GM12873 (cell line): Measurements from ENCODE around the gene CRYGB.

Experiments
- TF ChIP-seq, protein P1 (sequence below): IDR thresholded peaks from 2 replicates; pipeline ENCODE4 v1.5.1; 2012; ENCODE audit warnings: low read depth, mild to moderate bottlenecking, moderate library complexity, low read length, control low read depth; ENCODE audit not compliant: insufficient read depth; ENCODE audit errors: missing control alignments

The CRYGB gene

DNA sequence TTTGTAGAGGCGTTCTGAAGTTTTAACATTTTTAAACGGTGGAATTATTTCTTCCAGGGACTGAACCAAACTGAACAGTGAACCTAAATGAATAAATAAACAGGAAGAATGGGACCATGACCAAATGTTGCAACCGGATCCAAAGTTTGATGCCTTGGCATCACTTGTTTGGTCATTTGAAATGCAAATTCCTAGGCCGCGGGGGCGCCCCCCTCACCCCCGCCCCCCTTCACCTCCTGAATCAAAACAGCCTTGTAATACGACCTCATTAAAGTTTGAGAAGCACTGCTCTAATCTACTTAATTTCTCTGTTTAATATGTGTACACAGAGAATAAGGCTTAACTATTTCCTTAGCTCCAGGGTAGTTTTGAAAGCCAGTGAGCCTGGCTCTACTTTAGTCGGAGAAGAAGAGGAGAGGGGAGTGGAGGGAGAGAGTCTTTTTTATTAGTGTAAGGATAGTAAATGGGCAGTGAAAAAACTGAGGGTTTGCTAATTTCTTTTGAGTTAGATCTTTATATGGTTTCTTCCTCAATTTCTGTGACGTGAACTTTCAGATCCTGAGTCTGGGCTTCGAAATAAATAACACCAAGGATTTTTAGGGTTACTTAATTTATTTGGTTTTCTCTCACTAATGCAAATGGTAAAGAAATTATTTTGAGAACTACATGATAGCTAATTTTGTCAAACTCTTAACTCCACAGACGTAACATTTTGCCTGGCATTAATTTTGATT lies 38.2 kb upstream of the CRYGB start:
- TF ChIP-seq, protein P1, sequence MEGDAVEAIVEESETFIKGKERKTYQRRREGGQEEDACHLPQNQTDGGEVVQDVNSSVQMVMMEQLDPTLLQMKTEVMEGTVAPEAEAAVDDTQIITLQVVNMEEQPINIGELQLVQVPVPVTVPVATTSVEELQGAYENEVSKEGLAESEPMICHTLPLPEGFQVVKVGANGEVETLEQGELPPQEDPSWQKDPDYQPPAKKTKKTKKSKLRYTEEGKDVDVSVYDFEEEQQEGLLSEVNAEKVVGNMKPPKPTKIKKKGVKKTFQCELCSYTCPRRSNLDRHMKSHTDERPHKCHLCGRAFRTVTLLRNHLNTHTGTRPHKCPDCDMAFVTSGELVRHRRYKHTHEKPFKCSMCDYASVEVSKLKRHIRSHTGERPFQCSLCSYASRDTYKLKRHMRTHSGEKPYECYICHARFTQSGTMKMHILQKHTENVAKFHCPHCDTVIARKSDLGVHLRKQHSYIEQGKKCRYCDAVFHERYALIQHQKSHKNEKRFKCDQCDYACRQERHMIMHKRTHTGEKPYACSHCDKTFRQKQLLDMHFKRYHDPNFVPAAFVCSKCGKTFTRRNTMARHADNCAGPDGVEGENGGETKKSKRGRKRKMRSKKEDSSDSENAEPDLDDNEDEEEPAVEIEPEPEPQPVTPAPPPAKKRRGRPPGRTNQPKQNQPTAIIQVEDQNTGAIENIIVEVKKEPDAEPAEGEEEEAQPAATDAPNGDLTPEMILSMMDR, result no peak

GRCh38 chr2:208183526-208183925 lies 37.6 kb upstream of the CRYGB start:
- TF ChIP-seq, protein P1, result no peak

DNA sequence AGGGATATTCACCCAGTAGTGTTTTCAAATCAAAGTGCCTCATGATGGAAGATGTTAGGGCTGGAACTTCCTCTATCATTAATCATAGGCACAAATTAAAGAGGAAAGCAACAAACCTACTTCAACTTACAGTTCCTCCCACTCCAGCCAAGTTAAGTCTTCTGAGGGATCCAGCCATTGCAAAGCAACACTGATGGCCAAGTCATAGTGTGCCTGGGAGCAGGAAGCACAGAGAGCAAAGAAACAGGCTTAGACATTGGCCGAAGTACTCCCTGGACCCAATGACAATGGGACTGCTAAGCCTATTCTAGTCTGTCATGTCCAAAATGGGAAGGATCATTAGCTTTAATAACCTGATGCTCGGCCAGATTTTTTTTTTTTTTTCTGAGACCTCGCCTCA lies 36.9 kb upstream of the CRYGB start:
- TF ChIP-seq, protein P1, result no peak

DNA sequence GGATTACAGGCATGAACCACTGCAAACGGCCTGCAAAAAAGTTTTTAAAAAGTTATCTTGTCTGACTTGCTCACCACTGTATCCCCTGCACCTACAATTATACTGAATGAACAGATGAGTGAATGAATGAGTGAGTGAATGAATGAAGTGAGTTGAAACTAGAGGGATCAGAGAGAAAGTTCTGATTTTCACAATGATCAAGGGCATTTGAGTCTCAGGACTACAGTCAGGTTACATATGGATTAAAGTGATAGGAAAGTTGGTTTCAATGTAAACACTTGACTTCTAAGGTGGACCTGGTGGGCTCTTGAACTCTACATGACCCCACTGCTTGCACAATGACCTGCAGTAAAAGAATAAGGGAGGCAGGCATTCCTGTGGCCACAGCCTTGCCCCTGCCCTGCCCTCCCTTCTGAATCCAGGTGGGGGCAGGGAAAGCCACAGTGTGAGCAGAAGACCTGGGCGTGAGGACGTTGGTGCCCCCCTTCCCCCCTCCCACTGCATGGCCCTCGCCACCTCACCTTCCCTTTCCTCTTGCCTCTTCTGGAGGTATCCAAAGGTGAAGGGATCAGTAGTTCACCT lies 33.2 kb upstream of the CRYGB start:
- TF ChIP-seq, protein P1, result no peak

GRCh38 chr2:208175840-208176153 lies 29.8 kb upstream of the CRYGB start:
- TF ChIP-seq, protein P1, result no peak

GRCh38 chr2:208175069-208175839 lies 29.3 kb upstream of the CRYGB start:
- TF ChIP-seq, protein P1, result peak; percentile 90

GRCh38 chr2:208174144-208174543 lies 28.2 kb upstream of the CRYGB start:
- TF ChIP-seq, protein P1, result no peak
